ENCODE measurements around the gene CACNA2D3. TPM values are rescaled to one million over a fixed set of nuclear protein-coding genes. Genes with fewer than 3 reads are reported as not detected.

CACNA2D3 gene
- polyA plus RNA-seq, 5 donors: 1.1 to 2.2 (median 1.6) TPM

GRCh38 chr3:54273791-54274190, 151.4 kb downstream of the CACNA2D3 start:
- no peak for DNase-seq

GRCh38 chr3:54274607-54275006, 152.3 kb downstream of the CACNA2D3 start:
- no peak for DNase-seq

GRCh38 chr3:54279005-54279583, 156.7 kb downstream of the CACNA2D3 start:
- DNase-seq: no peak

GRCh38 chr3:54283470-54283869, 161.1 kb downstream of the CACNA2D3 start:
- no peak for DNase-seq

- DNase-seq: no peak
Observed at GRCh38 chr3:54294214-54294613, 171.9 kb downstream of the CACNA2D3 start.

GRCh38 chr3:54296531-54296930, 174.2 kb downstream of the CACNA2D3 start:
- no peak for DNase-seq

- DNase-seq: no peak
Observed at GRCh38 chr3:54299169-54299935, 177.0 kb downstream of the CACNA2D3 start.

GRCh38 chr3:54303517-54304375, 181.4 kb downstream of the CACNA2D3 start:
- no peak for DNase-seq

GRCh38 chr3:54304877-54305276, 182.5 kb downstream of the CACNA2D3 start:
- DNase-seq: no peak

- DNase-seq: no peak
Observed at GRCh38 chr3:54305409-54306099, 183.2 kb downstream of the CACNA2D3 start.

GRCh38 chr3:54307566-54308180, 185.3 kb downstream of the CACNA2D3 start:
- DNase-seq: no peak

GRCh38 chr3:54309601-54310000, 187.2 kb downstream of the CACNA2D3 start:
- DNase-seq: no peak

GRCh38 chr3:54311211-54311747, 188.9 kb downstream of the CACNA2D3 start:
- DNase-seq: no peak

GRCh38 chr3:54312156-54312899, 190.0 kb downstream of the CACNA2D3 start:
- DNase-seq: no peak

GRCh38 chr3:54313418-54313817, 191.1 kb downstream of the CACNA2D3 start:
- no peak for DNase-seq

GRCh38 chr3:54321520-54321919, 199.2 kb downstream of the CACNA2D3 start:
- DNase-seq: no peak

GRCh38 chr3:54322354-54322753, 200.0 kb downstream of the CACNA2D3 start:
- peak; percentile 17 to 23 for DNase-seq

- no peak for DNase-seq
Observed at GRCh38 chr3:54324103-54324502, 201.8 kb downstream of the CACNA2D3 start.

- no peak for DNase-seq
Observed at GRCh38 chr3:54326951-54327350, 204.6 kb downstream of the CACNA2D3 start.

GRCh38 chr3:54331341-54331740, 209.0 kb downstream of the CACNA2D3 start:
- no peak for DNase-seq

Measured in right lung (tissue), 5 donors.